Measurements from ENCODE around the gene KIAA1328.

KIAA1328 gene

GRCh38 chr18:37064187-37064586, 235.3 kb downstream of the KIAA1328 start:
- no peak for DNase-seq (ENCODE audit: extremely low read depth, low read depth)
- H3K4me3 ChIP-seq (replicated peaks; ENCODE audit: low read depth, low read length): no peak overlapping the region
- no peak for TF ChIP-seq CTCF (IDR thresholded peaks at IDR 0.05; ENCODE audit: low read depth, low read length, missing control alignments)

GRCh38 chr18:37065254-37065653, 236.3 kb downstream of the KIAA1328 start:
- H3K4me3 ChIP-seq (replicated peaks; ENCODE audit: low read depth, low read length): no peak overlapping the region
- TF ChIP-seq CTCF (IDR thresholded peaks at IDR 0.05; ENCODE audit: low read depth, low read length, missing control alignments): no peak
- no peak for DNase-seq (ENCODE audit: extremely low read depth, low read depth)

GRCh38 chr18:37084912-37085311, 256.0 kb downstream of the KIAA1328 start:
- no peak for TF ChIP-seq CTCF (IDR thresholded peaks at IDR 0.05; ENCODE audit: low read depth, low read length, missing control alignments)
- DNase-seq (ENCODE audit: extremely low read depth, low read depth): no peak
- H3K4me3 ChIP-seq (replicated peaks; ENCODE audit: low read depth, low read length): no peak overlapping the region

GRCh38 chr18:37085362-37085761, 256.4 kb downstream of the KIAA1328 start:
- H3K4me3 ChIP-seq (replicated peaks; ENCODE audit: low read depth, low read length): no peak overlapping the region
- TF ChIP-seq CTCF (IDR thresholded peaks at IDR 0.05; ENCODE audit: low read depth, low read length, missing control alignments): no peak
- no peak for DNase-seq (ENCODE audit: extremely low read depth, low read depth)

GRCh38 chr18:37107748-37108522, 279.0 kb downstream of the KIAA1328 start:
- TF ChIP-seq CTCF (IDR thresholded peaks at IDR 0.05; ENCODE audit: low read depth, low read length, missing control alignments): no peak
- no peak for DNase-seq (ENCODE audit: extremely low read depth, low read depth)
- no peak overlapping the region for H3K4me3 ChIP-seq (replicated peaks; ENCODE audit: low read depth, low read length)

- DNase-seq (ENCODE audit: extremely low read depth, low read depth): no peak
- H3K4me3 ChIP-seq (replicated peaks; ENCODE audit: low read depth, low read length): no peak overlapping the region
- no peak for TF ChIP-seq CTCF (IDR thresholded peaks at IDR 0.05; ENCODE audit: low read depth, low read length, missing control alignments)
These were observed 293.9 kb downstream of the KIAA1328 start for GRCh38 chr18:37122877-37123276.

GRCh38 chr18:37124516-37124915, 295.6 kb downstream of the KIAA1328 start:
- DNase-seq (ENCODE audit: extremely low read depth, low read depth): no peak
- no peak for TF ChIP-seq CTCF (IDR thresholded peaks at IDR 0.05; ENCODE audit: low read depth, low read length, missing control alignments)
- H3K4me3 ChIP-seq (replicated peaks; ENCODE audit: low read depth, low read length): no peak overlapping the region

All from HFF-Myc (cell line).